Natural killer cell (primary cell): ENCODE measurements around the gene COMMD1. TPM values are rescaled to one million over a fixed set of nuclear protein-coding genes. Genes with fewer than 3 reads are reported as not detected.

Experiments
- ATAC-seq, 3 donors: fragments of 150-1000 bp in 2 of 3; fragments of 200-7000 bp in 1 of 3; cut with Tn5 transposase; 1 replicate in 1 of 3; 2 replicates in 2 of 3; pipeline ENCODE4 v1.10.0; 2021; ENCODE audit warnings: mild to moderate bottlenecking in 2 of 3, moderate library complexity in 2 of 3
- DNase-seq, 2 donors: peaks; one replicate each; pipeline versions ENCODE4 v3.0.0 to v3.0.0-alpha.2; 2013 to 2021; ENCODE audit warnings: mixed read lengths in 1 of 2
- H3K27ac ChIP-seq: one replicate; pipeline ENCODE4 v1.5.1; 2013; ENCODE audit warnings: mild to moderate bottlenecking, low read length
- H3K27me3 ChIP-seq: one replicate; pipeline ENCODE4 v1.6.1; 2013; ENCODE audit warnings: low read length; ENCODE audit not compliant: control insufficient read depth, insufficient read depth
- H3K36me3 ChIP-seq: one replicate; pipeline ENCODE4 v1.6.1; 2013; ENCODE audit warnings: low read length; ENCODE audit not compliant: control insufficient read depth, insufficient read depth
- H3K4me1 ChIP-seq: one replicate; pipeline ENCODE4 v1.6.1; 2013; ENCODE audit warnings: low read length; ENCODE audit not compliant: control insufficient read depth, insufficient read depth
- H3K4me3 ChIP-seq: one replicate; pipeline ENCODE4 v1.5.1; 2013; ENCODE audit warnings: low read length
- H3K9me3 ChIP-seq: one replicate; pipeline ENCODE4 v1.6.1; 2013; ENCODE audit warnings: low read length; ENCODE audit not compliant: control insufficient read depth, insufficient read depth
- H3K27ac Mint-ChIP-seq, 2 donors: one replicate each; pipeline ENCODE4 v1.8.0; 2022; ENCODE audit warnings: mild to moderate bottlenecking in 2 of 2, mixed read lengths in 2 of 2, moderate library complexity in 1 of 2
- H3K27me3 Mint-ChIP-seq, 2 donors: one replicate each; pipeline ENCODE4 v1.8.0; 2022; ENCODE audit warnings: low read depth in 2 of 2, mixed read lengths in 2 of 2
- H3K36me3 Mint-ChIP-seq: one replicate; pipeline ENCODE4 v1.8.0; 2022; ENCODE audit warnings: mixed read lengths
- H3K4me1 Mint-ChIP-seq, 2 donors: one replicate each; pipeline ENCODE4 v1.8.0; 2022; ENCODE audit warnings: mixed read lengths in 2 of 2
- H3K4me3 Mint-ChIP-seq: one replicate; pipeline ENCODE4 v1.8.0; 2022; ENCODE audit warnings: mild to moderate bottlenecking, moderate library complexity, mixed read lengths
- H3K9me3 Mint-ChIP-seq, 2 donors: one replicate each; pipeline ENCODE4 v1.8.0; 2022; ENCODE audit warnings: mixed read lengths in 2 of 2
- WGBS: methylation state at CpG from one replicate; pipeline ENCODE4 v1.1.7; 2013; ENCODE audit warnings: missing lambda C conversion rate; ENCODE audit not compliant: insufficient coverage; 5-methylcytosine and 5-hydroxymethylcytosine counted together
- intact Hi-C: fragments of 100-400 bp; cut with micrococcal nuclease; formaldehyde crosslinking; loops from one replicate; pipeline ENCODE4 v1.14.2; 2022
- total RNA-seq, 4 donors: library from RNA; stranded (reverse); fragments of 120-200 nt in 1 of 4; gene quantifications; one replicate each; pipeline versions ENCODE4 v1.2.3 to v1.2.4, GENCODE V29; 2013 to 2022
- TF ChIP-seq, protein P1 (sequence below): fragments of 200-600 bp; IDR thresholded peaks from one replicate; pipeline ENCODE4 v1.8.0; 2022; ENCODE audit warnings: antibody characterized with exemption

Gene COMMD1
- total RNA-seq, 3 donors from 2014 or later (not counting 1 experiment from before 2014, with no cell fraction given) = 24.3 to 36.7 (median 27.2) TPM

DNA sequence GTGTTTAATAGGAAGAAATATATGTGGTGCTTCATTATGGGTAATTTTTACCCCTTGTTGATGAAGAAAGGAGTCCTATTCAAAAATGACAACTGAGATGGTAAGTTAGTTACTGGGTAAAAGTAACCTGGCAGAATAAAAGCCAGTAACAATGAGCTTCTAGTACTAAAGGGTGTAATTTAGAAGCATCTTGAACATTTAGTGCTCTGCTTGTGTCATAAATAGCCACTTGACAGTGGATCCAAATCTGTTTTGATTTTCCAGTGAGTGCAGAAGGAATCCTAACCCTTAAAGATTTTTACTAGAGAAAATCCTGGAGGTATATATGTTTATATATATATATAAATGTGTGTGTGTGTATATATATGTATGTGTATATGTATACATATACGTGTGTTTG is 15.1 kb downstream of the COMMD1 start:
- H3K4me1 ChIP-seq = no peaks in the 10 kb centered on the region
- Mint-ChIP-seq H3K27ac (no peak overlapping the region), H3K27me3 (no peaks in the 10 kb centered on the region), H3K36me3 (no peaks in the 10 kb centered on the region), H3K4me3 (no peak overlapping the region), H3K4me1 (peaks cover 0 to 5% of the 10 kb centered on the region in 2 donors), H3K9me3 (no peaks in the 10 kb centered on the region)
- no peak for ATAC-seq
- H3K4me3 ChIP-seq = no peak overlapping the region
- H3K36me3 ChIP-seq = peaks cover 2% of the 10 kb centered on the region
- no peaks in the 10 kb centered on the region for H3K27me3 ChIP-seq
- DNase-seq = no peak
- intact Hi-C loops = no loop called here
- WGBS = no CpG with 5 or more reads among the region's 1 CpG
- H3K27ac ChIP-seq = no peak overlapping the region
- TF ChIP-seq, protein P1, sequence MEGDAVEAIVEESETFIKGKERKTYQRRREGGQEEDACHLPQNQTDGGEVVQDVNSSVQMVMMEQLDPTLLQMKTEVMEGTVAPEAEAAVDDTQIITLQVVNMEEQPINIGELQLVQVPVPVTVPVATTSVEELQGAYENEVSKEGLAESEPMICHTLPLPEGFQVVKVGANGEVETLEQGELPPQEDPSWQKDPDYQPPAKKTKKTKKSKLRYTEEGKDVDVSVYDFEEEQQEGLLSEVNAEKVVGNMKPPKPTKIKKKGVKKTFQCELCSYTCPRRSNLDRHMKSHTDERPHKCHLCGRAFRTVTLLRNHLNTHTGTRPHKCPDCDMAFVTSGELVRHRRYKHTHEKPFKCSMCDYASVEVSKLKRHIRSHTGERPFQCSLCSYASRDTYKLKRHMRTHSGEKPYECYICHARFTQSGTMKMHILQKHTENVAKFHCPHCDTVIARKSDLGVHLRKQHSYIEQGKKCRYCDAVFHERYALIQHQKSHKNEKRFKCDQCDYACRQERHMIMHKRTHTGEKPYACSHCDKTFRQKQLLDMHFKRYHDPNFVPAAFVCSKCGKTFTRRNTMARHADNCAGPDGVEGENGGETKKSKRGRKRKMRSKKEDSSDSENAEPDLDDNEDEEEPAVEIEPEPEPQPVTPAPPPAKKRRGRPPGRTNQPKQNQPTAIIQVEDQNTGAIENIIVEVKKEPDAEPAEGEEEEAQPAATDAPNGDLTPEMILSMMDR = no peak
- no peaks in the 10 kb centered on the region for H3K9me3 ChIP-seq

DNA sequence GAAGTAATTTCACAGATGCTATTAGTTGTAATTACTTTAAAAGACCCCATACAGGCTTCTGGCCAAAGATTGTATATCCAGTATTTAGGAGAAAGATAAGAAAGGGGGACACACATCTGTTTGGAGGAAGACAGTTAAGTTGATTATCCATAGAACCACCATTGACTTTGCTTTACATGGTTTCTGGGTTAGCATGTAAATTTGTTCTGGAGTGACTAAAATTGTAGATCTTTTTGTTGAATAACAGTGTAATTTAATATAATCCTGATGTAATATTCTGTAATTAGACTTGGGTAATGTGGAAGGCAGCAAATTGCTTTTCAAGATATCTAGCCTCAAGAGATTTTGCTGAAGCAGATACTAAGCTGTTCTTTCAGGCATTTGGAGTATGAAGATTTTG is 17.2 kb downstream of the COMMD1 start:
- H3K27me3 Mint-ChIP-seq = no peaks in the 10 kb centered on the region
- no peaks in the 10 kb centered on the region for H3K27me3 ChIP-seq
- no peak overlapping the region for H3K4me3 ChIP-seq
- H3K4me3 Mint-ChIP-seq = no peak overlapping the region
- H3K27ac Mint-ChIP-seq = no peak overlapping the region
- H3K4me1 ChIP-seq = no peaks in the 10 kb centered on the region
- DNase-seq = no peak
- no peaks in the 10 kb centered on the region for H3K9me3 ChIP-seq
- ATAC-seq = no peak
- no peaks in the 10 kb centered on the region for H3K9me3 Mint-ChIP-seq
- H3K36me3 Mint-ChIP-seq = no peaks in the 10 kb centered on the region
- H3K27ac ChIP-seq = no peak overlapping the region
- H3K4me1 Mint-ChIP-seq = peaks cover 0 to 5% of the 10 kb centered on the region in 2 donors
- TF ChIP-seq, protein P1 = no peak
- intact Hi-C loops = no loop called here
- peaks cover 2% of the 10 kb centered on the region for H3K36me3 ChIP-seq

DNA sequence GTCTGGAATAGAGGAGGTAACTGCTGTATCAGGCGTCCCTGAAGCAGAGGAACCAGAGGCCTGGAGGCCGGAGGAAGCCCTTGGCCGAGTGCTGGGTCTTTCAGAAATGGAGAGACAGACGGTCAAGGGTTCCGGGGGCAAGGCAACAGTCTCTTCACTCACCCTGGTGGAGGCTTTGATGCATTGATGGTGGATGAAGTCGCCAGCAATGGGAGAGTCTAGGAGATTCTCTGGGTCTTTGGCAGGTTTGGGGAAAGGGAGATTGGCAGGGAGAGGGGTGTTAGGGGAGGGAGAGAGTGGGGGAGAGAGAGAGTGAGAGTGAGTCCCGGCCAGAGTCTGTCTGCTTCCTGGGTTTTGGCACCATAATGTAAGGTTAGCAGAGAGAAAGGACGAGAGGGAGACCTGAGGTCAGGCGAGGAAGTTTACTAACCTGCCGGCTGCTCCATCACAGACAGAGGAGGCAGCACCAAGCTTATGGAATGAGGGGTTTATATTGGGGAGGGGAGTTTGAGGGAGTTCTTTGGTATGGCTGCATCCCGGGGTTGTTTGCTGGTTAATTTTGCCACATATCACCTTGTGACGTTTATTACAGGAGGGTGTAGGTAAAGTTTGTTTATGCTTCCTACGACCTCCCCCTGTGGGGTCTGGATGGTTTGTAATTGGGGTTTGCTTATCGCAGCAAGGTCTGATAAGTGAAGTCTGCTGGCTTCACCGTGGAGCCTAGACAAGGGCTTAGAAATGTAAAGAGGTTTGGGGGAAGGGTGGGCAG is 19.6 kb downstream of the COMMD1 start:
- Mint-ChIP-seq H3K27me3 (no peaks in the 10 kb centered on the region), H3K4me3 (no peak overlapping the region), H3K27ac (no peak overlapping the region), H3K9me3 (no peaks in the 10 kb centered on the region), H3K4me1 (peaks cover 0 to 5% of the 10 kb centered on the region in 2 donors), H3K36me3 (no peaks in the 10 kb centered on the region)
- Histone ChIP-seq H3K4me3 (no peak overlapping the region), H3K36me3 (peaks cover 2% of the 10 kb centered on the region), H3K4me1 (no peaks in the 10 kb centered on the region), H3K9me3 (no peaks in the 10 kb centered on the region), H3K27me3 (no peaks in the 10 kb centered on the region), H3K27ac (no peak overlapping the region)
- TF ChIP-seq, protein P1 = no peak
- ATAC-seq (no peak), DNase-seq (no peak)
- intact Hi-C loops = no loop called here
- WGBS = 97% methylated on average over 15 of the region's 15 CpGs
